NK-92 (cell line): ENCODE measurements around the gene ZC3H18.

Source experiments
- DNase-seq: peaks from one replicate; lab custom pipeline; 2025; ENCODE audit not compliant: unreplicated experiment; lab: John Stamatoyannopoulos, UW

ZC3H18 gene

DNA sequence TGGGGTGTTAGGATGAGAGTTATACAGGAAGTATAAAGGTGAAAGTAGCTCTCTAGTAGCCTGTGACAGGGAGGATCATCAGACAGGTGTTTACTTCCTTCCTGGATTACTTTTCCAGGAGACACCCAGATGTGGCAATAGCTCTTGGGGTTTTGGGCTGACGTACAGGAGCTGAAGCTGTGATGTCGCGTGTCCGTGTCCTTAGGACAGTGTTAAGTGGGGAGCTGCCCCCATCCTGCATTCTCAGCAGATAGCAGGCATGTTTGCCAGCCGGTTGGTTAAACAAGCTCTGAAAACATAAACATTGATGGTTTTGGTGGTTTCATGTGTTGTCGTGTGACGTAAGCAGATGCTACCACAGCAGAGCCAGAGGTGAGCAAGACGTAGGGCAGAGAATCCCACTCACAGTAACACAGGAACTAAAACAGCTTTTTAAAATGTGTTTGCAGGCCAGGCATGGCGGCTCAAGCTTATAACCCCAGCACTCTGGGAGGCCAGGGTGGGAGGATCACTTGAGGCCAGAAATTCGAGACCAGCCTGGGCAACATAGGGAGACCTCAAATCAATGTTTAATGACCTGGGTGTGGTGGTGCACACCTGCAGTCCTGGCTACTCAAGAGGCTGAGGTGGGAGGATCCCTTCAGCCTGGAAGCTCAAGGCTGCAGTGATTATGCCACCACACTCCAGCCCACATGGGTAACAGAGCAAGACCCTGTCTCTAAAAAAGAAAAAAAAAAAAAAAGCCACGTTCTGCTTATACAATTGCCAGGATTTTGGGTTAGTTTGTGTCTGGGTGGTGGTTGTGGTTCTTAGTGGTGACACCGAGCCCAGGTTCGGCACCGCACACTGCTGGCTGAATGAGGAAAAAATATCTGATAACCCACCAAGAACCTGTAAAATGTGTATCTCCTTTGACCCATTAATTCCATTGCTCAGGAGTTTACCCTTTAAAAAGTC is 49.9 kb downstream of the ZC3H18 start:
- DNase-seq: no peak

DNA sequence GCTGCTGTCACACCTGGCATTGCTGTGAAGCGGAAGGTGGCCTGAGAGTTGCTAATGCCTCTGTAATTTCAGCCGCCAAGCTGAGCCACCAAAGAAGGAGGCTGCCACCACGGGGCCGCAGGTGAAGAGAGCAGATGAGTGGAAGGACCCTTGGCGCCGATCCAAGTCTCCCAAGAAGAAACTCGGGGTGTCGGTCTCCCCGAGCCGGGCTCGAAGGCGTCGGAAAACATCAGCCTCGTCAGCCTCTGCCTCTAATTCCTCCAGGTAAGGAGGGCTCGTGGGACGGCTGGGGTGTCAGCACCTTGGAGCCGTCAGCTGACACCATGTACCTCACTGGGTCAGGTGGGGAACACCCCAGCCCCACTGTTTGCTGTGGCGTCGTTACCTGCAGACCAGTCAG is 51.9 kb downstream of the ZC3H18 start:
- no peak for DNase-seq

DNA sequence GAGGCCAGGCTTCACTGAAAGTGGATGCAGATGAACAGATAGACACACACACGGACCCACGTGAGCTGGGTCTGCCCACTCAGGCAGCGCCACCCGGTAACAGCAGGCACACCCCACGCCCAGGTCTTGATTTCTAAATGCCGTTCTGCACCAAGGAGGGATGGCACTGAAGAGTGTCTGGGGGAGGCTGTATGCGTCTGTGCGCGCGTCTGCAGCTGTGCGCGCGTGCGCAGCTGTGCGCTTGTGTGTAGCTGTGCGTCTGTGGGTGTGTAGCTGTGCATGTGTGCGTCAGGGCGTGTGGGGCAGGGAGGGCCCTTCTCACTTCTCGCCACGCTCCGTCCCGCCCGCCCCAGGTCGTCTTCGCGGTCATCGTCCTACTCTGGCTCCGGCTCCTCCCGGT is 52.7 kb downstream of the ZC3H18 start:
- DNase-seq: no peak

DNA sequence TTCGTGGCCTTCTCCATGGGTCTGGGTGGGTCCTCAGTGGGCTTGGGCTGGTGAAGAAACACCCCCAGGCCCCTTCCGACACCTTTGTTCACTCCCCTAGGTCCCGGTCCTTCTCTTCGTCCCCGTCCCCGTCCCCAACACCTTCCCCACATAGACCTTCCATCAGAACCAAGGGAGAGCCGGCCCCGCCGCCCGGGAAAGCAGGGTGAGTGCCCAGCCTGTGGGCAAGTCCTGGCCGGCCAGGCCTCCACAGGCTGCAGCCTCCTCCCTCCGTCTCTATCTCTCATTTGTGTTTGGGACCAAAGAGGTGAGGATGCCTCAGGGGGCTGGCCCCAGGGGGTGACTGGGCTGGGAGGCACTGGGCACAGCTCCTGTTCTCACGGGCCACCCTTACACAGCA is 53.7 kb downstream of the ZC3H18 start:
- no peak for DNase-seq

DNA sequence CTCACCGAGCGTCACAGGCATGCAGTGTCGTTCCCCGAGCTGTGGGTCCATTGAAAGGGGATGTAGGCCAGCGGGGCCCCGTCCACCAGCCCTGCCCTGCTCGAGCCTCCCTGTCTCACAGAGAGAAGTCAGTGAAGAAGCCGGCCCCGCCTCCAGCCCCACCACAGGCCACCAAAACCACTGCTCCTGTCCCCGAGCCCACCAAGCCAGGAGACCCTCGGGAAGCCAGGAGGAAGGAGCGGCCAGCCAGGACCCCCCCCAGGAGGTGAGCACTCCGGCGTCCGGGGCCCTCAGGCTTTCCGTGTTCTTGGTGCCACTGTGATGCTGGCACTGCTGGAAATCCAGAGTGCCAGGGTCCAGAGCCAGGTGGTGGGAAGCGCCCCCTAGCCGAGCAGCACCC is 54.3 kb downstream of the ZC3H18 start:
- DNase-seq: no peak

DNA sequence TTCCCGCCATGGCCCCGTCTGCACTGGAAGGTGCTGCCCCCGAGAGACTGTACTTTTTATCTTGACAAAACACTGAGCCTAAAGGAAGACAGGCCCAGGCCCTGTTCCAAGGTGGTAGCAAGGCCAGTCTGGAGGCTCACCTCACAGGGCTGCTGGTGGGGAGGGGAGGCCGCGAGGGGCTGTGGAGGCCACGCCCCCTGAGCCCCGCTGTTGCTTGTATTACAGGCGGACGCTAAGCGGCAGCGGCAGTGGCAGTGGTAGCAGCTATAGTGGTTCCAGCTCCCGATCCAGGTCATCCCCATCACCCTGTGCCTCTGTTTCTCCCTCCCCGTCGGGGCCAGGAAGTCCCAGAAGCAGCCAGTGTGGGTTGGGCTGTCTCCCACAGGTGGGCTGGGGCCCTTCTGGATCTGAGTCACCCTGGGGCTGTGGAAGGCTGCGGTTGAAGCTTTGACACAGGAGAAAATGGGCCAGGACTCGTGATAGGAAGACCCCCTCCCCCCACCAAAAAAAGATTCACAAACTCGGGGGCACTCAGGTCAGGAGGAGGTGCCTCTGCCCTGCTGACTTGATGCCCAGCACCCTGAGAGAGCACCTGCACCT is 54.9 kb downstream of the ZC3H18 start:
- DNase-seq: no peak

DNA sequence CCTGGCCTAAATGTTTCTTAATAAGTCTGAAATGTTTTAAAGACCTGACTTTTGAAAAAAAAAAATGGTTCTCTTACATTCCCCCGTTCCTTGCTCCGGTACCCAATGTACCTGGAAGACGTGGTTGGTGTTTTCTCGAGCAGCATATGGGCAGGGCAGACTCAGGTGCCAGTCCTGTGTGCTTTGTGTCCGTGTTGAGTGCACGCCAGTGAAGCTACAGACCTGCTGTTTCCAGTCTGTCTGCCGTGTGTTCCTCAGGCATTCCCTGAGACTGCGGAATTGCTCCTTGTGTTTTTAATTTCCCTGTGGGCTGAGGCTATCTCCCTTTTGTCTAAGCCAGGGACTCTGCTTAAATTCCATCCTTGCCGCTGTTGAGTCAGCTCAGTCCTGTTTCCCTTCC is 56.4 kb downstream of the ZC3H18 start:
- DNase-seq: no peak

DNA sequence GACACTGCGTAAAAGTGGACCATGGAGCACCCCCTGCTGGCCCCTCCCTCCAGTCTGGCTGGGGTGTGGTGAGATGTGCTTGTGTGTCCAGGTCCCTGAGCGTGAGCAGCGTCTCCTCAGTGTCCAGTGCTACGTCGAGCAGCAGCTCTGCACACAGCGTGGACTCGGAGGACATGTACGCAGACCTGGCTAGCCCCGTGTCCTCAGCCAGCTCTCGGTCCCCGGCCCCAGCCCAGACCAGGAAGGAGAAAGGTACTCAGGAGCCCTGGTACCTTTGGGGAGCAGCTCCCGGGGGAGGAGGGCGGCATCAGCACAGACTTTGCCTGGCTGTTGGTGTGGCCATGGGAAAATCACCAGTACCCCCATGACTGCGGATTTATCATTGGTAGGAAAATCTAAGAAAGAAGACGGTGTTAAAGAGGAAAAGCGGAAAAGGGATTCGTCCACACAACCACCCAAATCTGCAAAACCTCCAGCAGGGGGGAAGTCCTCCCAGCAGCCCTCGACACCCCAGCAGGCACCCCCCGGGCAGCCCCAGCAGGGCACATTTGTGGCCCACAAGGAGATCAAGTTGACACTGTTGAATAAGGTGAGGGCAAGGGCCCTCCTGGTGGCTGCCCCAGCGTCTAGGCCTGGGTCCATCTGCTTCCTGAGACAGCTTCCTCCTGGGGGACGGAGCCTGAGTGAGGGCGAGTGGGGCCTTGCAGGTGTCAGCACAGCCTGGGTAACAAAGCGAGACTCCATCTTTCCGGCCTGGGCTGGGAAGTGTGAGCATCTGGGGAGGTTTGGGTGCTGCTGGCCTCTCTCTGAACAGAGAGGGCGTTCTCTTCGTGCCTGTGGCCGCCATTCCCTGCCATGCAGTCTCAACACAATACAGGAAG is 57.6 kb downstream of the ZC3H18 start:
- DNase-seq: no peak

DNA sequence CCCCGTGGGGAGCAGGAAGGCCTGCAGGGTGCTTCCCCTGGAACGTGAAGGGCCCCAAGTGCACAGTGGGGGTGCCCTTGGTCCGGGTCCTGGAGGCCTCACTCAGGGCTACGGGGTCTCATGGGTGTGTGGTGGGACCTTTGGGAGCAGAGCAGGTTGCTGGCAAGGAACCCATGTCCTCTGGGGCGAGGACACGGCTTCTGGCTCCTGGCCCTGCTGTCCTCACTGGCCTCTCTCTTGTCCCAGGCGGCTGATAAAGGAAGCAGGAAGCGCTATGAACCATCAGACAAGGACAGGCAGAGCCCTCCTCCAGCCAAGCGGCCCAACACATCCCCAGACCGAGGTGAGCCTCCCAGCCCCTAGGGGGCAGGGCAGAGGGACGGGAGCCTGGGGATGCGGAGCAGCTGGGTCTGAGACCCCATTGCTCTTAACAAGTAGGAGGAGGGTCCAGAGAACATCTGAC is 58.3 kb downstream of the ZC3H18 start:
- no peak for DNase-seq

DNA sequence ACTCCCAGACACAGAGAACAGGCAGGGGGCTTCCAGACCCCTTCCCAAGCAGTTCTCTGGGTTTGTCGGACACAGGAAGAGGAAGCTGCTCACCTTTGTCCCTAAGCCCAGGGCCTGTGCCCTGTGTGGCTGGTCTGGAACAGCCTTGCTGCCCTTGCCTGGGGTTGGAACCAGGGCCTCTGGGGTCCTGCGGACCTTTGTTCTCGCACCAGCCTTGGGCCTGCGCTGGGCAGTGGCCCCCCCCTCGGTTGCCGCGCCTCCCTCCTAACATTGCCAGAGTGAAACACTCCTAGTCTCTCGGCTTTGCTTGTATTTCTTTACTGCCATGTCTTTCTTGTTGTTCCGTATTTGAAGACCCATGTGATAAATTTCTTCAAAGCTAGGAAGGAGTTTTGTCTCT is 59.6 kb downstream of the ZC3H18 start:
- DNase-seq: no peak

DNA sequence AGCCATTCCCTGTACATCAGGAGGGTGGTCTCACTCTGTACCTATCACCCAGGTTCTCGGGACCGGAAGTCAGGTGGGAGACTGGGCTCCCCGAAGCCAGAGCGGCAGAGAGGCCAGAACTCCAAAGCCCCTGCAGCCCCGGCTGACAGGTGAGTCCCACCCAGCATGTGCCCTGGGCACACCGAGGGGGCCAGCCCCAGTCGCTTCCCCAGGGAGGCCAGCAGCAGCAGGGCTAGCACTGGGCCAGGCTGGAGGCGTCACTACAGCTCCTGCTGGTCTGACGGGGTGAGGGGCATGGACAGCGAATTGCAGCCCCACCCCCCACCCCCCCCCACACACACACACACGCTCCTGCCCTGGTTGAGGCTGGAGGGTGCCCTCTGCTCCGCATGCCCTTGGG is 60.2 kb downstream of the ZC3H18 start:
- no peak for DNase-seq

DNA sequence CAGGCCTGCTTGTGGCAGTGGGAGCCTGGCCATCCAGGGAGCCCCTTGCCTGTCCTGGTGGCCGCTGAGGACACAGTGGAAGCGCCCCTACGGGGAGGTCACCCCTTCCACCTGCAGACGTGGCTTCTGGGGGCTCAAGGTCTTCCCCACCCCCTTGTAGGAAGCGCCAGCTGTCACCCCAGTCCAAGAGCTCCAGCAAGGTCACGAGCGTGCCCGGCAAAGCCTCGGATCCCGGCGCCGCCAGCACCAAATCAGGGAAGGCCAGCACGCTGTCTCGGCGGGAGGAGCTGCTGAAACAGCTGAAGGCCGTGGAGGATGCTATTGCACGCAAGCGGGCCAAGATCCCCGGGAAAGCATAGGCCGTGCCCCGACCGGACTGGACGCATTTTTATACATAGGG is 60.7 kb downstream of the ZC3H18 start:
- no peak for DNase-seq

DNA sequence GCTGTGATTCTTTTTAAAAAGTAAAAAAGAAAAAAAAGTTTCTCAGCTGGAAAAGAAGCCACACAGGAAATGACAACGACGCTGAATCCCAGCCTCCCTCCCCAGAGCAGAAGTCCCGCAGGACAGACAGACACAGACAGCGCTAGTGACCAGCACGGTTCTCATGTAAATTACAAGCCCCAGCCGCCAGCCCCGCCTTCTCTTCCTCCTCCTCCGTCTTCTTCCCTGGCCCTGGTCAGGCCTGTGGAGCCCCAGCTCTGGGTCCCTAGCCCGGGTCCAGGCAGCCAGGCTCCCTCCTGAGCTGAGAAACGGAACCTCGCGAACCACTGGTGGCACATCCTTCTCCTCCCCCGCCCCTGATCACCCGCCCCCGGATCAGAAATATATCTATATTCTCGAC is 61.2 kb downstream of the ZC3H18 start:
- no peak for DNase-seq

DNA sequence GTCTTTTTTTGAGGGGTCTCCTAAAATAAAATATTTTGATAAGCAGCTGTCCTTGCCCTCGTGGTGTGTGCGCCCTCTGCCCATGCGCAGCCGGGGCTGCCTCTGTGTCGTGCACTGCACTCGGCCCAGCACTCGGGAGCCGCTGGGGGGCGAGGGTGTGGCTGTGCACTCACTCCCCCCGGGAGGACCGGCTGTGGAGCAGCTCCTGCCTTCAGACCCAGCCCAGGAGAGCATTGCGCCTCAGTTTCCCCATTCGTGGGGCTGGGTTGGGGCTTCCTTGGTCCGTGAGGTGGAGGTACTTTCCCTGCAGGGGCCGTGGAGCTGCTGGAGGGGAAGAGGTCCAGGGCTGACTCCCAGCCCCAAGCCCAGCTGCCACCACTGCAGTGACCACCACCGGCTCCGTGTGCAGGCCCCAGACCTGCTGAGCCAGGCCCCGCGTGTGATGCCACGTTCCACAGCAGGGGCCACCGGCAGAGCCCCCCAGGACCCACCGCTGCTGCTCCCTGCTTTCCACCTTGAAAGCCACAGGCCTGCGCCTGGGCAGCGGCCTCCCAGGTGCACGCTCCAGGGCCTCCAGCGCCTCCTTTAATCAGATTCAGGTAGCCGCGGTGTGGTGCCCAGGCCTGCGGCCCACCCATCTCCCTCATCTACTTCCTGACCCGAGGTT is 61.9 kb downstream of the ZC3H18 start:
- DNase-seq: no peak

DNA sequence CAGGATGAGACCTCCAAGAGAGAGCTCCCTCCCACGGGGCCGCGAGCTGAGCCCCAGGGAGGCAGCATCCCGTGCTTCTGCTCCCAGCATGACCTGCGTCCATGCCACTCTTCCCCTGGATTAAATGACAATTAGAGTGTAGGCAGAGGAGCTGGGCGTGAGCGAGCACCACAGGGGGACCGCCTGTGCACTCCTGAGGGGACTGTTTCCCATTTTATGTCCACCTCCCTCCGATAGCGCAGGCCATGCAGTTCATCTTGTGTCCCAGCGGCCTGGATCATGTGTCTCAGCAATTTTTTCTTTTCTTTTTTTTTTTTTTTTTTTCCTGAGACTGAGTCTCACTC is 62.4 kb downstream of the ZC3H18 start:
- no peak for DNase-seq

DNA sequence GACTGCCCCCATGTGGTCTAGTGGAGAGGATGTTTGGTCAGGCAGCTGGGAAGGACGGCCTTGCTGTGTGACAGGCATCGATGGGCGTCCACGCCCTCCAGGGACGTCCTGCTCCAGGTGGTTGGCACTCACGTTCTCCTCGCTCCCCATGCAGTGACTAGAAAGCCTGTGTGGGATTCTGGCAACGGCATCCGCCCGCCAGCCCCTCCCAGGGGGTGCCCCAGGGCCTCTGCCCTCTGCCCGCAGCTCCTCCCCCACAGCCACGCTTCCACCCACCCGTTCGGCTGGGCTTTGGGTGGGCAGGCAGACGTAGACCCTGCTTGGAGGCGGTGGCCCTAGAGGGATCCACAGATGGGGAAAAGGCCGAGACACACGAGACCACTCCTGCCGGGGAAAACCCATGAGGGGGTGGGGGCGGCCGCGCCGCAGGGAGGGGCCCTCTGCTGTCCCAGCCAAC is 63.5 kb downstream of the ZC3H18 start:
- DNase-seq: no peak

DNA sequence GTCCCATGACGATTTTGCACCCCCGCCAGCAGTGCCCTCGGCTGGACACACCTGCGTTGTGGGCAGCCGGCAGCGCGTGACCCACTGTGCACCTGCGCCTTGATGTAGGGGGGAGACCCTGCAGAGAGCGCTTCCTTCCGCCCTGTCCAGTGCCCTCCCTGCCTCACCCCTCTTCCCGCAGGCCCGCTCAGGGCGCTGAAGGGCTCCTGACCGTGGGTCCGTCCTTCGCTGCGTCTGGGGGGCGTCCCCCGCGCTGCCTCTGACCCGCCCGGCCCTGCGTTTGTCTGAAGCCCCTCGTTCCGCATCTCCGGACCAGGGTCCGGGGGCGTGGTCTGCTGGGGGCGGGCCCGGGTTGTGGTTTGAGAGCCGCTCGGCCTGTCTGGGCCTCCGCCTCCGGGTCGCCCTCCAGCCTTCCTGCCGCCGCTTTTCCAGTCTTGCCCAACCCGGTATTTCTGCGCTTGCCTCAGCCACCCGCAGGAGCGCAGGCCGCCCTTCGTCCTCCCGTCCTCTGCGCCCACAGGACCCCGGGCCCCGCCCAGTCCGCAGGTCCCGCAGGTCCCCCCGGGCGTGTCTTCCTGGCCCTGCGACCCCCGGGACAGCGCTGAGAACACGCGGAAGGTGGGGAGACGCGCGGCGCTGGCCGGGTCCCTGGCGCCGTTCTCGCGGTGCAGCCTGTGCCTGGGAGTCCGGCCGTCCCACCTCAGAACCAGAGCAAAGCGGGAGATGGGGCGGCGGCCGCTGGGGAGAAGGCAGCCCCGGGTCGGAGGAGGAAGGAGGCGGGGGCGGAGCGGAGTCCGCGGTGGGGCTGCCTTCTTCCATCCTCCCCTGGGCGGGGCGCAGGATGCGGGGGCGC is 64.2 kb downstream of the ZC3H18 start:
- no peak for DNase-seq

DNA sequence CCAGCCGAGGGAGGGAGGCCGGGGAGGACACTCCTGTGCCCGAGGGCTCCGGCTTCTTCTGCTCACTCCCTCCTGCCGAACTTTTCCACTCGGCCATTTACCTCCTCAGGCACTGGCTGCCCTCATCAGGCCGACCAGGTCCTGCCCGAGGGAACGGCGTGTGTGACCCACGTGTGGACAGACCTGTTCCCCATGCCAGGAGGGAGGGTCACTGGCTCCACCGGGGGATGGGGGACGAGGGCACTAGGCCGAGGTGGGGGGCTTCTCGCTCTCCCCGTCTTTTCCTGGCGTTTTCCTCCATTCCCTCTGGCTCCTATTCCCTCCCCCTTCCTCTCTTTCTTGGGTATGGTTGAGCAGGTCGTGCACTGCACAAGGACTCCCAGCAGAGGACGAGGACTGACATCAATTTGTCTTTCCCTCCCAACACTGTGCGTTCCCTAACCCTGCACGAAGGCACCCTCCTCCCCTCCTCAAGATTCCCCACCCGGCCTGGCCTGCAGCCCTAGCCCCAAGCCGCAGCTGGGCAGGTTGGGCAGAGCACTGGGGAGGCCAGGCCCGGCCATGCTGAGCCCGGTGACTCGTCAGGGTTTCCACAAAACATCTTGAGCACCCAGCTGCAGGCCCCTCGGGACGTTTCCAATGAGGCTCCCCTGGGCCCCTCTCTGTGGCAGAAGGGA is 64.9 kb downstream of the ZC3H18 start:
- DNase-seq: no peak

DNA sequence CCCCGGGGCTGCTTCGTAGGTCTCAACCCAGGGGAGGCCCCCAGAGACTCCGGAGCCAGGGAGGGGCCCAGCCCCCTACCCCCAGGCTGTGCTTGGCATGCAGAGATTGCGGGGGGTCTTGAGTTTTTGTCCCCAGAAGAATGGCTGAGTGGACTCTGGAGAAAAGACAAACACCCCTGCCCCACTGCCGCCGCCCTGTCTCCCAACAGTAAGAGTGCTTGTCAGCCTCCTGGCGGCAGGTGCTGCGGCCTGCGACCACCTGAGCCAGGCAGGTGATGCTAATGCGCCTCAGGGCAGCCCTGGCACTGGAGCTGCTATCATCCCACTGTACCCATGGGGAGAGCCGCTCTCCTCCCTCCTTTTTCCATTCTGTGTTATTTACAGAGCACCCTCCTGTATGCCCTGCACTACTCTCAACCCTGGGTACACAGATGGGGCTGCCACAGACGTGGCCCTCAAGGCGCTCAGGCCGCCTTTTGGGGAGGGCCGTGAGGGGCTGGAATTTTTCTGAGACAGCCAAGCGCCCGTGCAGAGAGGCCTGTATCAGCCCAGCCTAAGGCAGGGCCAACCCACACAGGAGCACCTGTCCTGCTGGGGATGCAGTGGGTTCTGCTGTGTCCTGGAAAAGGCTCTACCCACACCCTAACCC is 65.6 kb downstream of the ZC3H18 start:
- no peak for DNase-seq
